ENCODE results near the gene IBA57. TPM values are rescaled to one million over a fixed set of nuclear protein-coding genes. Genes with fewer than 3 reads are reported as not detected.

IBA57 gene
- total RNA-seq, 2 donors from 2014 or later = 3.5 to 12.2 TPM

DNA sequence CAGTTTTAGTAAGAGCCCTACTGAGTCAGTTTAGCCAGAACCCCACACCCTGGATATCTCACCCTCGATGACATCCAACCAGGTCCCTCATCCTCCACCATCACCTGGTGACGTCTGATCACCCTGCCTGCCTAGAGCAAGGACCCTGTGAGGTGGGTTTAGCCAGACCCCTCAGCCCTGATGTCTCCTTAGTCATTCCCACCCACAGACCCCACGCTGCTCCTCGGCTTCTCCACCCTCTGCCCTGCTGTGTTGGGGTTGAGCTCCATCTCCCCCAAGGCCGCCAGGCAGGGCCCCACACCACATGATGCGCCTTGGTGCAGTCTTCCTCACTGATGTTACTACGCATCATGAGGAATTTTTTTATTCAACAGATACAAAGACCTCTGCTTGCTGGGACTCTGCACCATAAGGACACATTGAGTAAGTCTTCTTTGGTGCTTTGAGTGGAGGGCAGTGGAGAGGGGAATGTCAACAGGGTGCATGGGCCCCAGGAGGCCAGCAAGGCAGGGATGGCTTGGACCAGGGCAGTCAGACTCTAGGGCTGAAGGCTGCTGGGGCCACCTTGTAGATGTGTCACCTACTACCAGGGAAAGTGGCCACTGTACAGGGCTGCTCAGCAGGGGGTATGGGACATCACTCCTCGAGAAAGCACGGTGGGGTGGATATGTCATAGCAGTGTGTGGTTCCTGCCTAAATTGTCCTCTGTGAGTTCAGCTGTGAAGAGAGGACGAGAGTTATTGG, 1.7 kb upstream of the IBA57 start:
- TF ChIP-seq, protein P1, sequence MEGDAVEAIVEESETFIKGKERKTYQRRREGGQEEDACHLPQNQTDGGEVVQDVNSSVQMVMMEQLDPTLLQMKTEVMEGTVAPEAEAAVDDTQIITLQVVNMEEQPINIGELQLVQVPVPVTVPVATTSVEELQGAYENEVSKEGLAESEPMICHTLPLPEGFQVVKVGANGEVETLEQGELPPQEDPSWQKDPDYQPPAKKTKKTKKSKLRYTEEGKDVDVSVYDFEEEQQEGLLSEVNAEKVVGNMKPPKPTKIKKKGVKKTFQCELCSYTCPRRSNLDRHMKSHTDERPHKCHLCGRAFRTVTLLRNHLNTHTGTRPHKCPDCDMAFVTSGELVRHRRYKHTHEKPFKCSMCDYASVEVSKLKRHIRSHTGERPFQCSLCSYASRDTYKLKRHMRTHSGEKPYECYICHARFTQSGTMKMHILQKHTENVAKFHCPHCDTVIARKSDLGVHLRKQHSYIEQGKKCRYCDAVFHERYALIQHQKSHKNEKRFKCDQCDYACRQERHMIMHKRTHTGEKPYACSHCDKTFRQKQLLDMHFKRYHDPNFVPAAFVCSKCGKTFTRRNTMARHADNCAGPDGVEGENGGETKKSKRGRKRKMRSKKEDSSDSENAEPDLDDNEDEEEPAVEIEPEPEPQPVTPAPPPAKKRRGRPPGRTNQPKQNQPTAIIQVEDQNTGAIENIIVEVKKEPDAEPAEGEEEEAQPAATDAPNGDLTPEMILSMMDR (IDR thresholded peaks at IDR 0.05) = no peak
- Histone ChIP-seq H3K4me1 (ENCODE audit: control insufficient read depth in 1 of 2, low read depth in 2 of 2) (peaks cover 3 to 17% of the 10 kb centered on the region in 2 donors), H3K27me3 (replicated peaks; ENCODE audit: insufficient read depth) (no peaks in the 10 kb centered on the region), H3K9me3 (no peaks in the 10 kb centered on the region), H3K27ac (no peak overlapping the region), H3K4me3 (no peak overlapping the region), H3K36me3 (no peaks in the 10 kb centered on the region)
- DNase-seq (ENCODE audit: low spot score) = no peak
- ATAC-seq (ENCODE audit: insufficient number of reproducible peaks, low FRiP score, low read depth) = no peak

DNA sequence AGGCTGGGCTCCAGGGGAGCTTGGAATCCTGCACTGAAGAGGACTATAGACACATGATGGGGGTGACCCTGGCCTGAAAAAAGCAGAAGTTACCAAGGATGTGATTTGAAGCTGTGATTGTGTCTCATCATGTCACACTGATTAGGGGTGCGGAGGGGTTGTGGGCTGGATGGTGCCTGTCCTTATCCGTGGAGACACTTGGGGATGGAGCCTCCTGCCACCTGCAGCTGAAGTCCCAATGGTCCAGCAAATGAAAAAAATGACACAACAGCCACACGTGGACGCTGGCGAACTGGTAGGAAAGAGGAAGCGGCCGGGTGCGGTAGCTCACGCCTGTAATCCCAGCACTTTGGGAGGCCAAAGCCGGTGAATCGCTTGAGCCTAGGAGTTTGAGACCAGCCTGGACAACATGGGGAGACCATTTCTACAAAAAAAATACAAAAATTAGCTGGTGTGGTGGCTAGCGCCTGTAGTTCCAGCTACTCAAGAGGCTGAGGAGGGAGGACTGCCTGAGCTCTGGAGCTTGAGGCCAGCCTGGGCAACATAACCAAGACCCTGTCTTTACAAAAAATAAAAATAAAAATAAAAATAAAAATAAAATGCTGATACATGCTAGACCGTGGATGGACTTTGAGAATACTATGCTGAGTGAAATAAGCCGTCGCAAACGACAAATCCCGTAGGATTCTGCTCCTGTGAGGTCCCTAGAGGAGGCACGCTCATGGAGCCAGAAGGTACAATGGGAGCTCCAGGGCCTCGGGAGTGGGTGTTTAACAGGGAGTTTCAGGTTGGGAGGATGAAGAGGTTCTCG, 838 bp upstream of the IBA57 start:
- peak overlapping the region; percentile 88 to 90 for H3K27ac ChIP-seq
- no peak for DNase-seq (ENCODE audit: low spot score)
- H3K4me3 ChIP-seq = peak overlapping the region; percentile 90
- peak; percentile 5 for ATAC-seq (ENCODE audit: insufficient number of reproducible peaks, low FRiP score, low read depth)
- H3K27me3 ChIP-seq (replicated peaks; ENCODE audit: insufficient read depth) = no peaks in the 10 kb centered on the region
- no peaks in the 10 kb centered on the region for H3K9me3 ChIP-seq
- peaks cover 3 to 17% of the 10 kb centered on the region in 2 donors for H3K4me1 ChIP-seq (ENCODE audit: control insufficient read depth in 1 of 2, low read depth in 2 of 2)
- no peaks in the 10 kb centered on the region for H3K36me3 ChIP-seq
- TF ChIP-seq, protein P1 (IDR thresholded peaks at IDR 0.05) = no peak

DNA sequence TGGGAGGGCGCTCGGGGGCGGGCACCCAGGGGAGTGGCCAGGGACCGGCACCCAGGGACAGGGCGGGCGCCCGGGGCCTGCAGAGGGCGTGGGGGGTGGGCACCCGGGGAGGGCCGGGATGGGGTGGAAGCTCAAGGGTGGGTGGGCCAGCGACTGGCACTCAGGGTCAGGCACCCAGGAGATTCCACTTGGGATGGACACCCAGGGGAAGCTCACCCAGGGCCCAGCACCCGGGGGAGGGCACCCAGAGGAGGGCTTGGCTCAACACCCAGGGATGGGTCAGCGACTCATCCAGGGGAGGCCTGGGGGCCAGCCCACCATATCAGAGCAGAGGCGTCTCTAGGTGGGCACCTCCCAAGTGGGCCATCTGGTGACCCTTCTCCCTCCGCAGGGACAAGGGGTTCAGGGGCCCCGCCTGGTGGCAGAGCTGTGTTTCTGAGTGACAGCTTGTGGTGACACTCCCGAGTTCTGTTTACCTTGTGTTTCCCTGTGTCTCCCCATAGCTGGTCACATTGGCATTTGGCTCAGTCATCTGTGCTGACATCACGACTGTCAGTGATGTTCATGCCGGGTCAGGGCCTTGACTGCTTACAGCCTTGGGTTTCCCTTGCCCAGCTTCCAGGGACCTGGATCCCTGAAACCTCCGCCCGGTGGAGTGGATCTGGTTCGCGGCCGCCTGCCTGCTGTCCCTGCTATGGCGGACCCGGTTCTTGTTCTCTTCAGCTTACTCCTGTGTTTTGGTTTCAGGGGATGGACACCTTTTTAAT, 749 bp downstream of the IBA57 start:
- Histone ChIP-seq H3K4me3 (peak overlapping the region; percentile 90), H3K36me3 (no peaks in the 10 kb centered on the region), H3K4me1 (ENCODE audit: control insufficient read depth in 1 of 2, low read depth in 2 of 2) (peaks cover 3 to 17% of the 10 kb centered on the region in 2 donors), H3K27me3 (replicated peaks; ENCODE audit: insufficient read depth) (no peaks in the 10 kb centered on the region), H3K9me3 (no peaks in the 10 kb centered on the region), H3K27ac (peak overlapping the region; percentile 98 to 99)
- DNase-seq (ENCODE audit: low spot score) (peak; percentile 52), ATAC-seq (ENCODE audit: insufficient number of reproducible peaks, low FRiP score, low read depth) (peak; percentile 10)
- TF ChIP-seq, protein P1 (IDR thresholded peaks at IDR 0.05) = peak; percentile 28

GRCh38 chr1:228168563-228169270, 3.1 kb downstream of the IBA57 start:
- no peaks in the 10 kb centered on the region for H3K9me3 ChIP-seq
- TF ChIP-seq, protein P1 (IDR thresholded peaks at IDR 0.05) = no peak
- DNase-seq (ENCODE audit: low spot score) (no peak), ATAC-seq (ENCODE audit: insufficient number of reproducible peaks, low FRiP score, low read depth) (no peak)
- peaks cover 3 to 12% of the 10 kb centered on the region in 2 donors for H3K4me1 ChIP-seq (ENCODE audit: control insufficient read depth in 1 of 2, low read depth in 2 of 2)
- no peak overlapping the region for H3K4me3 ChIP-seq
- H3K27me3 ChIP-seq (replicated peaks; ENCODE audit: insufficient read depth) = no peaks in the 10 kb centered on the region
- no peaks in the 10 kb centered on the region for H3K36me3 ChIP-seq
- no peak overlapping the region for H3K27ac ChIP-seq

Data from thoracic aorta (tissue), 2 donors.